Adrenal gland (tissue), 19 donors: ENCODE results near the gene PTK7. TPM values are rescaled to one million over a fixed set of nuclear protein-coding genes. Genes with fewer than 3 reads are reported as not detected.

Experiments
- DNase-seq, 7 donors: peaks; one replicate each; pipeline ENCODE4 v3.0.0-alpha.2; 2019 to 2020
- H3K27ac ChIP-seq, 5 donors: fragments of 200-600 bp; sonication (generic) in 4 of 5; 1 replicate in 3 of 5; 2 replicates in 2 of 5; pipeline versions ENCODE4 v1.5.1 to v1.8.0; 2016 to 2020; ENCODE audit warnings: mild to moderate bottlenecking in 1 of 5
- H3K27me3 ChIP-seq: fragments of 200-600 bp; 2 replicates; pipeline ENCODE4 v1.8.0; 2021
- H3K36me3 ChIP-seq, 2 donors: fragments of 200-600 bp; replicated peaks in 1 of 2; 1 replicate in 1 of 2; 2 replicates in 1 of 2; pipeline versions ENCODE4 v1.5.1 to v1.8.0; 2018 to 2022
- H3K4me1 ChIP-seq, 2 donors: fragments of 200-600 bp; replicated peaks in 1 of 2; 1 replicate in 1 of 2; 2 replicates in 1 of 2; pipeline versions ENCODE4 v1.5.1 to v1.8.0; 2018 to 2021
- H3K4me3 ChIP-seq, 4 donors: fragments of 200-600 bp; sonication (generic) in 3 of 4; one replicate each; pipeline ENCODE4 v1.5.1; 2016 to 2018
- H3K9me3 ChIP-seq, 3 donors: fragments of 200-600 bp; sonication (generic) in 1 of 3; replicated peaks in 1 of 3; 1 replicate in 2 of 3; 2 replicates in 1 of 3; pipeline versions ENCODE4 v1.5.1 to v1.8.0; 2016 to 2021
- CTCF ChIP-seq, 6 experiments: fragments of 450-650 bp in 4 of 6; fragments of 200-600 bp in 2 of 6; sonication (generic) in 1 of 6; IDR thresholded peaks; 1 replicate in 5 of 6; 2 replicates in 1 of 6; pipeline versions ENCODE4 v1.5.1 to v1.8.0; 2016 to 2021; ENCODE audit warnings: antibody characterized with exemption in 6 of 6, mild to moderate bottlenecking in 2 of 6, moderate library complexity in 1 of 6
- POLR2A ChIP-seq, 2 donors: fragments of 450-650 bp; IDR thresholded peaks; one replicate each; pipeline ENCODE4 v1.6.1; 2017; ENCODE audit warnings: antibody characterized with exemption in 2 of 2, mild to moderate bottlenecking in 2 of 2, moderate library complexity in 1 of 2
- WGBS, 4 donors: extraction: QIAGEN DNeasy Blood & Tissue Kit in 2 of 4; methylation state at CpG; one replicate each; pipeline versions ENCODE4 v1.1.5 to v1.1.7; 2013 to 2017; 5-methylcytosine and 5-hydroxymethylcytosine counted together
- intact Hi-C, 2 donors: fragments of 100-400 bp; cut with DNase I; formaldehyde crosslinking; loops; one replicate each; pipeline versions ENCODE4 v1.14.1 to v1.15.0; 2022 to 2023
- long read RNA-seq, 10 donors: library from polyadenylated mRNA in 3 of 10; unstranded in 2 of 10; stranded (forward) in 1 of 10; transcript quantifications; one replicate each; pipeline ENCODE4 v2.0.0 and lab custom pipeline, GENCODE V29; 2021 to 2026
- polyA plus RNA-seq, 3 donors: library from polyadenylated mRNA; stranded (reverse); fragments of 200-250 nt in 2 of 3; fragments of 350-450 nt in 1 of 3; fragmentation: Illumina TruSeq in 1 of 3; extraction: RNeasy Lipid Tissue Mini Kit (QIAGEN cat#74804) in 1 of 3; gene quantifications; one replicate each; pipeline ENCODE4 v1.2.3, GENCODE V29; 2013 to 2014
- total RNA-seq, 9 donors: library from RNA; depleted of rRNA in 4 of 9; stranded (reverse); fragments of >200 nt in 4 of 9; fragments of 120-200 nt in 1 of 9; fragmentation: NEBNext Ultra II Directional in 1 of 9; extraction: Animal tissue kit (Norgen Biotek cat#: 25700) in 1 of 9; gene quantifications; one replicate each; pipeline versions ENCODE4 v1.1.0 to v1.2.4, GENCODE V29; 2013 to 2023
- donor health status: healthy with polysubstance abuse.
- donor health status: Bipolar disorder and iron deficiency.
- donor health status: DM: yes; HTN: yes; CAD: no.
- donor health status: DM: no; HTN: no; CAD: no.
- donor health status: DM: no; HTN: no; CAD: no.
- donor health status: DM: yes; HTN: yes; CAD: no.

Gene PTK7
- total RNA-seq, result 10 to 100 TPM in 4 of 9 donors, 1 to 10 TPM in 5; 2.8 to 16.7 (median 8.4) TPM
- 10 to 100 TPM in 1 of 3 donors, 1 to 10 TPM in 2; 2.8 to 14.2 (median 8.1) TPM for polyA plus RNA-seq
- long read RNA-seq, donor 1, full-length matches to known transcripts, result 1 of 23 reads
- long read RNA-seq, donor 1, partial matches to known transcripts, result 22 of 23 reads
- long read RNA-seq, donor 1, other reads (novel, unspliced or antisense), result 0 of 23 reads
- long read RNA-seq, donor 2, result 0 reads
- long read RNA-seq, donor 3, partial matches to known transcripts, result 6 of 6 reads
- long read RNA-seq, donor 3, other reads (novel, unspliced or antisense), result 0 of 6 reads
- long read RNA-seq, donor 4, result 0 reads
- long read RNA-seq, donor 5, full-length matches to known transcripts, result 20 of 22 reads
- long read RNA-seq, donor 5, partial matches to known transcripts, result 2 of 22 reads
- long read RNA-seq, donor 5, other reads (novel, unspliced or antisense), result 0 of 22 reads
- long read RNA-seq, donor 6, result 0 reads
- long read RNA-seq, donor 7, result 0 reads
- long read RNA-seq, donor 8, full-length matches to known transcripts, result 1 of 1 reads
- long read RNA-seq, donor 8, partial matches to known transcripts, result 0 of 1 reads
- long read RNA-seq, donor 8, other reads (novel, unspliced or antisense), result 0 of 1 reads
- long read RNA-seq, donor 9, result 0 reads
- long read RNA-seq, donor 10, partial matches to known transcripts, result 0 of 1 reads
- long read RNA-seq, donor 10, other reads (novel, unspliced or antisense), result 0 of 1 reads

- Histone ChIP-seq H3K9me3 (no peaks in the 10 kb centered on the region), H3K27me3 (no peaks in the 10 kb centered on the region), H3K36me3 (peaks cover 0 to 14% of the 10 kb centered on the region in 2 donors), H3K27ac (peak within 1 kb of the TSS in 2 of 5 donors; percentile 26 to 29), H3K4me1 (peaks cover 0 to 4% of the 10 kb centered on the region in 2 donors), H3K4me3 (peak within 1 kb of the TSS in 2 of 4 donors; percentile 5 to 60)
- DNase-seq, result peak in 2 of 7 donors; percentile 29 to 55
- WGBS, 4 donors, result 4 to 42% (median 7%) methylated on average over 4 to 60 of the region's 60 CpGs
- intact Hi-C loops, result no loop called here
- TF ChIP-seq CTCF (IDR thresholded peaks at IDR 0.05), result no peak
- TF ChIP-seq POLR2A (IDR thresholded peaks at IDR 0.05), result no peak
These were observed at the start of gene PTK7 for GRCh38 chr6:43075670-43076463. PTK7 (plus strand) TSS chr6:43076314; CDS start chr6:43076489, 175 bp downstream.

- no peaks in the 10 kb centered on the region for H3K27me3 ChIP-seq
- intact Hi-C loops, result no loop called here
- peaks cover 4 to 21% of the 10 kb centered on the region in 2 donors for H3K4me1 ChIP-seq
- peaks cover 0 to 62% of the 10 kb centered on the region in 2 donors for H3K36me3 ChIP-seq
- no peak overlapping the region for H3K4me3 ChIP-seq
- H3K27ac ChIP-seq, result no peak overlapping the region
- DNase-seq, result no peak
- H3K9me3 ChIP-seq, result no peaks in the 10 kb centered on the region
- no peak for TF ChIP-seq POLR2A (IDR thresholded peaks at IDR 0.05)
- no peak for TF ChIP-seq CTCF (IDR thresholded peaks at IDR 0.05)
- 85 to 96% (median 94%) methylated on average over 5 of the region's 5 CpGs for WGBS, 4 donors
These were observed 49.7 kb upstream of the PTK7 start for GRCh38 chr6:43026365-43026764.

- WGBS, 4 donors, result 71 to 80% (median 76%) methylated on average over 7 to 9 of the region's 9 CpGs
- no peaks in the 10 kb centered on the region for H3K27me3 ChIP-seq
- no peaks in the 10 kb centered on the region for H3K9me3 ChIP-seq
- intact Hi-C loops, result no loop called here
- H3K4me3 ChIP-seq, result no peak overlapping the region
- no peak overlapping the region for H3K27ac ChIP-seq
- peaks cover 0 to 3% of the 10 kb centered on the region in 2 donors for H3K4me1 ChIP-seq
- no peak for DNase-seq
- peaks cover 0 to 86% of the 10 kb centered on the region in 2 donors for H3K36me3 ChIP-seq
- no peak for TF ChIP-seq POLR2A (IDR thresholded peaks at IDR 0.05)
- no peak for TF ChIP-seq CTCF (IDR thresholded peaks at IDR 0.05)
These were observed 47.0 kb upstream of the PTK7 start for GRCh38 chr6:43029120-43029519.

- 90 to 96% (median 94%) methylated on average over 4 of the region's 4 CpGs for WGBS, 4 donors
- no peaks in the 10 kb centered on the region for H3K9me3 ChIP-seq
- no peaks in the 10 kb centered on the region for H3K27me3 ChIP-seq
- DNase-seq, result no peak
- no peak for TF ChIP-seq CTCF (IDR thresholded peaks at IDR 0.05)
- TF ChIP-seq POLR2A (IDR thresholded peaks at IDR 0.05), result no peak
- intact Hi-C loops, result no loop called here
- H3K4me1 ChIP-seq, result no peaks in the 10 kb centered on the region
- no peak overlapping the region for H3K27ac ChIP-seq
- peaks cover 0 to 81% of the 10 kb centered on the region in 2 donors for H3K36me3 ChIP-seq
- no peak overlapping the region for H3K4me3 ChIP-seq
These were observed 43.8 kb upstream of the PTK7 start for GRCh38 chr6:43032326-43032725.
